ENCODE results near the gene CRMP1.

CRMP1 gene

DNA sequence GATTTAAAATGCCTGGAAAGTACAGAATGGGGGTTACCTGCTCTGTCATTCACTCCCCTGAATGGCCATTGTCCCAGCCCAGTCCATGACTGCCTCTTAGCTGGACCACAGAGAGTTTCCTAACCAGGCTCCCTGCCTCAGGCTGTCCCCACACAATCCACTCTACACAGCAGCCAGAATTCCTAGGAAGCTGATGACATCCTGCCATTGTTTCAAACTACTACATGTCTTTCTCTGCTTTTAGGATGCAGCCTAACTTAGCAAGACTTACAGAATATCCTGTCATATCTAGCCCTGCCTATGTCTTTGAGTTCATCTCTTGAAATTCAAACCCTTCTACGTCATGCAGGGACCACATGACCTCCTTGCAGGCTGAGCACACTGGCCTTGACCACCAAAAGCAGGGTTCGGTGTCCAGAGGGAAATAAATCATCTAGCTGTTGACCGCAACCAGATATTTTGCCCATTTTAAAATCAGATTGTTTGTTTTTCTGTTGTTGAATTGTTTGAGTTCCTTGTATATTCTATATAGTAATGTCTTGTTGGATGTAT, 16.1 kb upstream of the CRMP1 start:
- TF ChIP-seq SIN3A (IDR thresholded peaks at IDR 0.05; ENCODE audit: borderline replicate concordance, insufficient read depth, low read length): no peak
- TF ChIP-seq, protein P1, sequence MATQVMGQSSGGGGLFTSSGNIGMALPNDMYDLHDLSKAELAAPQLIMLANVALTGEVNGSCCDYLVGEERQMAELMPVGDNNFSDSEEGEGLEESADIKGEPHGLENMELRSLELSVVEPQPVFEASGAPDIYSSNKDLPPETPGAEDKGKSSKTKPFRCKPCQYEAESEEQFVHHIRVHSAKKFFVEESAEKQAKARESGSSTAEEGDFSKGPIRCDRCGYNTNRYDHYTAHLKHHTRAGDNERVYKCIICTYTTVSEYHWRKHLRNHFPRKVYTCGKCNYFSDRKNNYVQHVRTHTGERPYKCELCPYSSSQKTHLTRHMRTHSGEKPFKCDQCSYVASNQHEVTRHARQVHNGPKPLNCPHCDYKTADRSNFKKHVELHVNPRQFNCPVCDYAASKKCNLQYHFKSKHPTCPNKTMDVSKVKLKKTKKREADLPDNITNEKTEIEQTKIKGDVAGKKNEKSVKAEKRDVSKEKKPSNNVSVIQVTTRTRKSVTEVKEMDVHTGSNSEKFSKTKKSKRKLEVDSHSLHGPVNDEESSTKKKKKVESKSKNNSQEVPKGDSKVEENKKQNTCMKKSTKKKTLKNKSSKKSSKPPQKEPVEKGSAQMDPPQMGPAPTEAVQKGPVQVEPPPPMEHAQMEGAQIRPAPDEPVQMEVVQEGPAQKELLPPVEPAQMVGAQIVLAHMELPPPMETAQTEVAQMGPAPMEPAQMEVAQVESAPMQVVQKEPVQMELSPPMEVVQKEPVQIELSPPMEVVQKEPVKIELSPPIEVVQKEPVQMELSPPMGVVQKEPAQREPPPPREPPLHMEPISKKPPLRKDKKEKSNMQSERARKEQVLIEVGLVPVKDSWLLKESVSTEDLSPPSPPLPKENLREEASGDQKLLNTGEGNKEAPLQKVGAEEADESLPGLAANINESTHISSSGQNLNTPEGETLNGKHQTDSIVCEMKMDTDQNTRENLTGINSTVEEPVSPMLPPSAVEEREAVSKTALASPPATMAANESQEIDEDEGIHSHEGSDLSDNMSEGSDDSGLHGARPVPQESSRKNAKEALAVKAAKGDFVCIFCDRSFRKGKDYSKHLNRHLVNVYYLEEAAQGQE (IDR thresholded peaks at IDR 0.05; ENCODE audit: insufficient read depth in 1 of 2, low read depth in 2 of 2, low read length in 2 of 2): no peak
- no peak for TF ChIP-seq FOXP2 (optimal IDR thresholded peaks at IDR 0.05; ENCODE audit: borderline replicate concordance, extremely low read depth, extremely low read length, insufficient read depth)
- no peak for TF ChIP-seq TAF1 (IDR thresholded peaks at IDR 0.05; ENCODE audit: borderline replicate concordance, insufficient read depth, low read length)
- TF ChIP-seq POLR2AphosphoS5 (IDR thresholded peaks at IDR 0.05; ENCODE audit: low read depth, low read length): no peak

GRCh38 chr4:5906191-5906590, 13.3 kb upstream of the CRMP1 start:
- TF ChIP-seq, protein P1 (IDR thresholded peaks at IDR 0.05; ENCODE audit: insufficient read depth in 1 of 2, low read depth in 2 of 2, low read length in 2 of 2): no peak
- TF ChIP-seq TAF1 (IDR thresholded peaks at IDR 0.05; ENCODE audit: borderline replicate concordance, insufficient read depth, low read length) (no peak), SIN3A (IDR thresholded peaks at IDR 0.05; ENCODE audit: borderline replicate concordance, insufficient read depth, low read length) (no peak), POLR2AphosphoS5 (IDR thresholded peaks at IDR 0.05; ENCODE audit: low read depth, low read length) (no peak), FOXP2 (optimal IDR thresholded peaks at IDR 0.05; ENCODE audit: borderline replicate concordance, extremely low read depth, extremely low read length, insufficient read depth) (no peak)

GRCh38 chr4:5905714-5906113, 12.8 kb upstream of the CRMP1 start:
- TF ChIP-seq POLR2AphosphoS5 (IDR thresholded peaks at IDR 0.05; ENCODE audit: low read depth, low read length) (no peak), FOXP2 (optimal IDR thresholded peaks at IDR 0.05; ENCODE audit: borderline replicate concordance, extremely low read depth, extremely low read length, insufficient read depth) (no peak), SIN3A (IDR thresholded peaks at IDR 0.05; ENCODE audit: borderline replicate concordance, insufficient read depth, low read length) (no peak), TAF1 (IDR thresholded peaks at IDR 0.05; ENCODE audit: borderline replicate concordance, insufficient read depth, low read length) (no peak)
- TF ChIP-seq, protein P1 (IDR thresholded peaks at IDR 0.05; ENCODE audit: insufficient read depth in 1 of 2, low read depth in 2 of 2, low read length in 2 of 2): no peak

DNA sequence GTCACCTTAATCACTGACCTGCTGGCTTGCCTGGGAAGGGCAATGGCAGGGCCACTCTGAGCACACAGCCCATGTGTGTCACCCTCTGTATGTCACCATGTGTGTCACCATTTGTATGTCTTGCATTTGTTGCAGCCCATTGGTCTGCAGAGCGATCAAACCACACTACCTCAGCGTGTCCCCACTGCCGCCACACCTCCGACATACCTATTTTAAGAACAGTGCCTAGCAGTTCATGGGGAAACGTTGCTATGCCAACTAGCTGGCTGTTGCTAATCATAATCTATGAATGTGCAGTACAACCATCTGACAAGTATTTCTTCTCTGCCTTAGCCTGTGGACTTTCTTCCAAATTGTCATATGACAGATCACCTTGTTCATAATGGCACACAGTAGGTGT, 8.0 kb upstream of the CRMP1 start:
- TF ChIP-seq FOXP2 (optimal IDR thresholded peaks at IDR 0.05; ENCODE audit: borderline replicate concordance, extremely low read depth, extremely low read length, insufficient read depth) (no peak), SIN3A (IDR thresholded peaks at IDR 0.05; ENCODE audit: borderline replicate concordance, insufficient read depth, low read length) (no peak), POLR2AphosphoS5 (IDR thresholded peaks at IDR 0.05; ENCODE audit: low read depth, low read length) (no peak), TAF1 (IDR thresholded peaks at IDR 0.05; ENCODE audit: borderline replicate concordance, insufficient read depth, low read length) (no peak)
- TF ChIP-seq, protein P1 (IDR thresholded peaks at IDR 0.05; ENCODE audit: insufficient read depth in 1 of 2, low read depth in 2 of 2, low read length in 2 of 2): no peak
